ENCODE data around the gene CFAP141.

Gene CFAP141

DNA sequence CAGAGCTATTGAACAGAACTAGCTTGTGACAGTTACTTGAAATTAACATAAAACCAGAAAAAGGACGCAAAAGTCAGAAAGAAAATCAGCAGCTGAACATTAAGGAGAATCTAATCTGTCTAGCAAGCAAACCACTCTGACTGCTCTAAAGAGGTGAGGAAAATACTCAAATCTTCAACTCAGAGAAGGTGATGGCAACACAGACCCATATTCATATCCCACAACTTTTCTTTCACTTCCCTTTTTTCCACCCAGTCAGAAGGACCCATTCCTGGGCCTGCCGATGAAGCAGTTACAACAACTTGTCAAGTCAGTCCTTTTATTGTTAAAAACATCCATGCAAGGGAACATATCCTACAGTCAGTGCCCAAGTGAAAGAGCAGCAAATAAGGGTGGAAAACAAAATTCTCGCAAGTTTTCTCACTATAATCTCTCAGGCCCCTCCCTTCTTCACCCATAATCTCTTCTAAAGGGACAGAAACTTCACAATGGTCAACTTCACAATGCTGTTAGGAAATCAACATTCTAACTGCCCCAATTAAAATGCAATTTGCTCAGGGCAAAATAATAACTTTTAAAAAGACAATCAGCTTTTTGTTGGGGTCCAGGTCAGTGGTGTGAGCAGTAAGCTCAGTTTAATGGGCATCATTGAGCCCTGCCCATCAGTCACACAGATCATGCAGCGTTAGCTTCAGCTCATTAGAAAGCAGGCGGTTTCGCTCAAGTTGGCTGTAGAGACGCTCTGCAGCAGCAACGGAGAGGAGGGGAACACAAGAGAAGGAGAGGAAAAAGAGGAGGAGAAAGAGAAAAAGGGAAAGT, 47.6 kb downstream of the CFAP141 start:
- CTCF ChIA-PET, result no interaction called here
- TF ChIP-seq NFRKB (IDR thresholded peaks at IDR 0.05) (no peak), ZNF384 (IDR thresholded peaks at IDR 0.05) (no peak), SP1 (IDR thresholded peaks at IDR 0.05) (no peak), LEF1 (IDR thresholded peaks at IDR 0.05; ENCODE audit: borderline replicate concordance) (no peak), FOXK2 (IDR thresholded peaks at IDR 0.05) (no peak), CTBP1 (IDR thresholded peaks at IDR 0.05; ENCODE audit: borderline replicate concordance) (no peak), TARDBP (IDR thresholded peaks at IDR 0.05) (no peak), BHLHE40 (IDR thresholded peaks at IDR 0.05; ENCODE audit: borderline replicate concordance) (no peak), HDGF (IDR thresholded peaks at IDR 0.05; ENCODE audit: borderline replicate concordance) (no peak), FOXM1 (IDR thresholded peaks at IDR 0.05; ENCODE audit: borderline replicate concordance) (no peak), SUZ12 (IDR thresholded peaks at IDR 0.05) (no peak), ELF4 (IDR thresholded peaks at IDR 0.05) (no peak), ARNT (IDR thresholded peaks at IDR 0.05) (no peak), L3MBTL2 (conservative IDR thresholded peaks at IDR 0.05) (no peak)
- TF ChIP-seq, protein P1, sequence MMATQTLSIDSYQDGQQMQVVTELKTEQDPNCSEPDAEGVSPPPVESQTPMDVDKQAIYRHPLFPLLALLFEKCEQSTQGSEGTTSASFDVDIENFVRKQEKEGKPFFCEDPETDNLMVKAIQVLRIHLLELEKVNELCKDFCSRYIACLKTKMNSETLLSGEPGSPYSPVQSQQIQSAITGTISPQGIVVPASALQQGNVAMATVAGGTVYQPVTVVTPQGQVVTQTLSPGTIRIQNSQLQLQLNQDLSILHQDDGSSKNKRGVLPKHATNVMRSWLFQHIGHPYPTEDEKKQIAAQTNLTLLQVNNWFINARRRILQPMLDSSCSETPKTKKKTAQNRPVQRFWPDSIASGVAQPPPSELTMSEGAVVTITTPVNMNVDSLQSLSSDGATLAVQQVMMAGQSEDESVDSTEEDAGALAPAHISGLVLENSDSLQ (IDR thresholded peaks at IDR 0.05), result no peak
- no peak for DNase-seq (ENCODE audit: extremely low spot score)
- POLR2A ChIA-PET, result interaction anchor here (0.6 to 1.1 kb wide), 2 partner anchors 11 to 24 kb away, joined by 3 to 4 read pairs; no protein-coding TSS in a partner anchor

DNA sequence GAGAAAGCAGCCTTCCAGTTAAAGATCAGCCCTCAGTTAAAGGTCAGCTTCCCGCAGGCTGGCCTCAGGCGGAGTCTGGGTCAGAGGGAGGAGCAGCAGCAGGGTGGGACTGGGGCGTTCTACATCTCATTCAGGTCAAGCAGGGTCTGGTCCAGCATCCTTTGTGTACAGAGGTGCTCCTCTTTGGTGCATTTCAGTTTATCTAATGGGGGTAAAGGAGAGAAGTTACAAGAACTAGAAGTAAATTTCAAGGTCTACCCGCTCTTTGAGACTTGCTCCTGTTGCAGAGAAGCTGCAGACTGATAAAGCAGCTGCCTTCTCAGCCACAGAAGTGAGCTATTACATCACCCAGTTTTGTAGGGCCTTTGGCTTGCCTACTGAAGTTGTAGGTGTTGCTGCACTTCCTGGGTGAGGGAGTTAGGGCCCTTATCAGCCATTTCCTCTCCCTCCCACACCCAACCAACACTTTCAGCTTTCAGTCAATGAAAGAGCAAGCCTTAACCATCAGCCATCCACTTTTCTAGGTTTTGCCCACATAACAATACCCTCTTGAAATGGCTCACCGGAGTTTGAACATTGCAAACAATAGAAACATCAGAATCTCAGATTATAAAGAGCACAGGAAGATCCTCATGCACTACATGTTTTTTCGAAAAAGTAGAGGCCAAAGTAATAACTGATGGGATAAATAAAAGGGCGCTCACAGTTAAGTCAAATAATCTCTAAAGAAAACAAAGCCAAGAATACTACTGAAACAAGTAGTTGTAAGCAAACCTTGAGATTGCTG, 48.4 kb downstream of the CFAP141 start:
- CTCF ChIA-PET, result interaction anchor here (1.1 kb wide), 1 partner anchor 11 kb away, joined by 3 read pairs; no protein-coding TSS in a partner anchor
- DNase-seq (ENCODE audit: extremely low spot score), result no peak
- POLR2A ChIA-PET, result interaction anchor here (0.6 to 1.1 kb wide), 2 partner anchors 11 to 24 kb away, joined by 3 to 4 read pairs; no protein-coding TSS in a partner anchor
- TF ChIP-seq FOXK2 (IDR thresholded peaks at IDR 0.05), result no peak
- no peak for TF ChIP-seq BHLHE40 (IDR thresholded peaks at IDR 0.05; ENCODE audit: borderline replicate concordance)
- no peak for TF ChIP-seq SUZ12 (IDR thresholded peaks at IDR 0.05)
- TF ChIP-seq NFRKB (IDR thresholded peaks at IDR 0.05), result no peak
- no peak for TF ChIP-seq SP1 (IDR thresholded peaks at IDR 0.05)
- TF ChIP-seq FOXA1 (IDR thresholded peaks at IDR 0.05), result no peak
- no peak for TF ChIP-seq ZNF384 (IDR thresholded peaks at IDR 0.05)
- no peak for TF ChIP-seq HDGF (IDR thresholded peaks at IDR 0.05; ENCODE audit: borderline replicate concordance)
- TF ChIP-seq ELF4 (IDR thresholded peaks at IDR 0.05), result no peak
- TF ChIP-seq FOXM1 (IDR thresholded peaks at IDR 0.05; ENCODE audit: borderline replicate concordance), result no peak
- TF ChIP-seq L3MBTL2 (conservative IDR thresholded peaks at IDR 0.05), result no peak
- no peak for TF ChIP-seq ARNT (IDR thresholded peaks at IDR 0.05)
- no peak for TF ChIP-seq TARDBP (IDR thresholded peaks at IDR 0.05)
- TF ChIP-seq, protein P1 (IDR thresholded peaks at IDR 0.05), result no peak
- TF ChIP-seq CTBP1 (IDR thresholded peaks at IDR 0.05; ENCODE audit: borderline replicate concordance), result no peak
- TF ChIP-seq LEF1 (IDR thresholded peaks at IDR 0.05; ENCODE audit: borderline replicate concordance), result no peak

DNA sequence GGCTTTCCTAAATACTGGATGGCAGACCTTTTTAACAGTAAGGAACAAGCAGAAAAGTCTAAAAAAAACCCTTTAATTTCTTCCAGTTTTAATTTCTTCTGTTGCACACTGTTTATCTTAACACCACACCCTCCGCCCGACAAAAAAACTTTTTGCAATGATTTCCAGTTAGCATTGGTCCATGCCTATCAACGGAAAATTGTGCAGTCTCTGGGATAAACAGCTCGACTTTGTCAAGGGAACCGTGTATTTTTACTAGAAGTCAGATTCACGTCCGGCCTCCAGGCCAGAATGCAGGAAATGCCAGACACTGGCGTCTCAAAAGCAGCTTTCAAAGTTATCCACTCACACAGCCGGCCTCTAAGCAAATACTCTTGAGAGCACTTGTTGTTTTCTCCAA, 50.9 kb downstream of the CFAP141 start:
- CTCF ChIA-PET, result interaction anchor here (0.6 to 1.0 kb wide), 2 partner anchors 9 to 21 kb away, joined by 3 read pairs; no protein-coding TSS in a partner anchor
- TF ChIP-seq SP1 (IDR thresholded peaks at IDR 0.05), result no peak
- TF ChIP-seq LEF1 (IDR thresholded peaks at IDR 0.05; ENCODE audit: borderline replicate concordance), result no peak
- no peak for TF ChIP-seq SUZ12 (IDR thresholded peaks at IDR 0.05)
- TF ChIP-seq TARDBP (IDR thresholded peaks at IDR 0.05), result no peak
- TF ChIP-seq FOXM1 (IDR thresholded peaks at IDR 0.05; ENCODE audit: borderline replicate concordance), result no peak
- no peak for TF ChIP-seq HDGF (IDR thresholded peaks at IDR 0.05; ENCODE audit: borderline replicate concordance)
- no peak for TF ChIP-seq CTBP1 (IDR thresholded peaks at IDR 0.05; ENCODE audit: borderline replicate concordance)
- no peak for TF ChIP-seq NFRKB (IDR thresholded peaks at IDR 0.05)
- no peak for TF ChIP-seq BHLHE40 (IDR thresholded peaks at IDR 0.05; ENCODE audit: borderline replicate concordance)
- TF ChIP-seq, protein P1 (IDR thresholded peaks at IDR 0.05), result no peak
- TF ChIP-seq FOXK2 (IDR thresholded peaks at IDR 0.05), result no peak
- TF ChIP-seq FOXA1 (IDR thresholded peaks at IDR 0.05), result no peak
- TF ChIP-seq L3MBTL2 (conservative IDR thresholded peaks at IDR 0.05), result no peak
- TF ChIP-seq ZNF384 (IDR thresholded peaks at IDR 0.05), result no peak
- TF ChIP-seq ELF4 (IDR thresholded peaks at IDR 0.05), result no peak
- TF ChIP-seq ARNT (IDR thresholded peaks at IDR 0.05), result no peak
- DNase-seq (ENCODE audit: extremely low spot score), result no peak
- POLR2A ChIA-PET, result no interaction called here

DNA sequence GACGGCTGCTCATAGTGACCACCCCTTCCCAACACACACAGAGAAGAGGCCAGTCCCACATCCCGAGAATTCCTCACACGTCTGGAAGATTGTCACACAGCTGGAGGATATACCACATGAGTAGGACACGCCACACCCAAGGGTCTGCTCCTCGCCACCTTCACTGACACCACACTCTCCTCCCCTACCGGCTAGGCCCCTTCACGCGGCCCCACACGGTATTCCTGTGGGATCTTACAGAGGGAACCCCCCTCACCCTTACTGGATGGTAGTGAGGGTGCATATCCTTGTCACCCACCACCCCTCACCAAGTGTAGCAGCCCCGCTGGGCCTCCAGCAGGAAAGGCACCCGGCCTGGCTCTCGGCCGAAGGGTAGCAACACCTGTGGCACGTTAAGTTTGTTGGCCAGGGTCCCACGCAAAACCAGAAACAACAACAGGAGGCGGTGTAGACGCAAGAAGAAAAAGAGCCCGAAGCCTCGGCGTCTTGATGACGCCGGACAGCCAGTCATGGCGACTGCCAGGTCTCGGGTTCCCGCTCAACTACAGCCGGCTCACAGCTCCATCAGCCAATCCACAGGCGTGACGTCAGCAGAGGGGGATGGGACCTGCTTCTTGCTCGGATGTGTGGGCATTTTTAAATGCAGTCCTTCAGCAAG, 51.5 kb downstream of the CFAP141 start, which contains the start of gene NUP210L:
Gene NUP210L (minus strand): TSS at position 540 of the 658 bp plus-strand sequence.
- CTCF ChIA-PET, result interaction anchor here (1.0 kb wide), 1 partner anchor 9 kb away, joined by 3 read pairs; no protein-coding TSS in a partner anchor
- POLR2A ChIA-PET, result no interaction called here

More for the DNA sequence above, 51.5 kb downstream of the CFAP141 start, which contains the start of gene NUP210L:
- TF ChIP-seq FOXK2 (IDR thresholded peaks at IDR 0.05) (no peak), HDGF (IDR thresholded peaks at IDR 0.05; ENCODE audit: borderline replicate concordance) (no peak), ZNF384 (IDR thresholded peaks at IDR 0.05) (no peak), FOXA1 (IDR thresholded peaks at IDR 0.05) (no peak), SP1 (IDR thresholded peaks at IDR 0.05) (no peak), ELF4 (IDR thresholded peaks at IDR 0.05) (no peak), ARNT (IDR thresholded peaks at IDR 0.05) (no peak), FOXM1 (IDR thresholded peaks at IDR 0.05; ENCODE audit: borderline replicate concordance) (no peak), L3MBTL2 (conservative IDR thresholded peaks at IDR 0.05) (no peak), TARDBP (IDR thresholded peaks at IDR 0.05) (no peak), BHLHE40 (IDR thresholded peaks at IDR 0.05; ENCODE audit: borderline replicate concordance) (no peak), LEF1 (IDR thresholded peaks at IDR 0.05; ENCODE audit: borderline replicate concordance) (no peak), SUZ12 (IDR thresholded peaks at IDR 0.05) (no peak), CTBP1 (IDR thresholded peaks at IDR 0.05; ENCODE audit: borderline replicate concordance) (no peak), NFRKB (IDR thresholded peaks at IDR 0.05) (no peak)
- TF ChIP-seq, protein P1 (IDR thresholded peaks at IDR 0.05), result no peak
- no peak for DNase-seq (ENCODE audit: extremely low spot score)

Data from HEK293T (cell line).